Heart left ventricle (tissue), 13 donors: Measurements from ENCODE around the gene LRRC70.

Source experiments
- CTCF ChIP-seq, 12 donors: fragments of 200-600 bp; sonication (generic) in 4 of 12; IDR thresholded peaks; one replicate each; pipeline versions ENCODE4 v1.5.0 to v1.8.0; 2018 to 2022; ENCODE audit warnings: antibody characterized with exemption in 12 of 12, mild to moderate bottlenecking in 5 of 12
- POLR2A ChIP-seq, 2 donors: fragments of 450-650 bp; IDR thresholded peaks; one replicate each; pipeline ENCODE4 v1.6.1; 2017; ENCODE audit warnings: antibody characterized with exemption in 2 of 2, mild to moderate bottlenecking in 2 of 2, moderate library complexity in 2 of 2
- donor health status: ischemic (EF 13 %, LVEDD 7.1; RV severe dilation, severe dysfunction).
- donor health status: DM: no; HTN: yes; CAD: no.
- donor health status: DM: no; HTN: no; CAD: no.
- donor health status: ischemic (EF 25% LVEDD 6.9; RV normal size, moderate dysfunction).
- donor health status: ischemic (EF 25% LVEDD 5.7; RV mildly dilated, moderate dysfunction).
- donor health status: ischemic (EF 35%, LVEDD 5.7; RV mildly dilated, moderate dysfunction).
- donor health status: nonischemic (EF 11% LVEDD 7.7; RV severe dilation, severe dysfunction).
- donor health status: DM: yes; HTN: yes; CAD: no.
- donor health status: PGD.
- donor health status: ischemic (EF 29% LVEDD 5.4; RV normal size, mild dysfunction).
- donor health status: nonischemic (EF 23%, LVEDD 6.1; RV moderate dilation, normal function).

GRCh38 chr5:62578540-62578939, at the start of gene LRRC70:
- TF ChIP-seq CTCF (IDR thresholded peaks at IDR 0.05) (no peak), POLR2A (IDR thresholded peaks at IDR 0.05) (no peak)
